Amygdala (tissue), 56 donors: ENCODE results near the gene SETX.
"Not testable (repeated sequence)": the region's sequence is repeated elsewhere in the genome, so short reads cannot be mapped to it uniquely, and the experiment has no call there.

Experiments
- DNase-seq, 56 donors: peaks; one replicate each; lab custom pipeline; 2025; lab: John Stamatoyannopoulos, UW

Gene SETX

DNA sequence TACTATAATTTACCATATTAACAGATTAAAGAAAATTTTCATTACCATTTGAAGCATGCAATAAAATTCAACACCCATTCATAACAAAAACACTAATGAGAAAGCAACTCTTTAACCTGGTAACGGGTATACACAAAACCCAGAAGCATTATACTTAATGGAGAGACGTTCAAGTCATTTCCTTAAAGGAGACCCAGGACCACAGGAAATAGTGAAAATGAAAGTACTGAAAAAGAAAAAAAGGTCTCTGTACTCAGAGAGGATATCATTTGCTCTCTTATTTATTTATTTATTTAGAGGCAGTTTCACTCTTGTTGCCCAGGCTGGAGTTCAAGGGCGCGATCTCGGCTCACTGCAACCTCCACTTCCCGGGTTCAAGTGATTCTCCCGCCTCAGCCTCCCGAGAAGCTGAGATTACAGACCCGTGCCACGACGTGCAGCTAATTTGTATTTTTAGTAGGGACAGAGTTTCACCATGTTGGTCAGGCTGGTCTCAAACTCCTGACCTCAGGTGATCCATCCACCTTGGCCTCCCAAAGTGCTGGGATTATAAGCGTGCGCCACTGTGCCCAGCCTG, 61.6 kb downstream of the SETX start:
- no peak for DNase-seq

DNA sequence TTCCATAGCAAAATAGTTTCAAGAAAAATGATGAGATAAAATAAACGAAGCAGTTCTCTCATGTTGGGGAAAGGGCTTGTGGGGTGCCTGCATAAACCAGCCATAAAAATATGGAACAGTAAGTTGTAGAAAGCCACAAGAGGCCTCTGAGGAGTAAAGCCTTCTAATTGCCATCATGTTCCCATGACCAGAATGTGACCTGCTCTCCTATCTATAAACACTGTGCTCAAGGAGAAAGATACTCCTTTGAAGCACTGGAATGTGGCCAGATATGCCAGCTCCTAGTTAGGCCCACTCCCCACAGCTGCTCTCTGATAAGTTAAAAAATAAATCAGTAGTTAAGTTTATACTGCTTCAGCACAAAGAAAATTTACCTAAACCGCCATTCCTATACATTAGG, 65.8 kb downstream of the SETX start:
- no peak for DNase-seq

DNA sequence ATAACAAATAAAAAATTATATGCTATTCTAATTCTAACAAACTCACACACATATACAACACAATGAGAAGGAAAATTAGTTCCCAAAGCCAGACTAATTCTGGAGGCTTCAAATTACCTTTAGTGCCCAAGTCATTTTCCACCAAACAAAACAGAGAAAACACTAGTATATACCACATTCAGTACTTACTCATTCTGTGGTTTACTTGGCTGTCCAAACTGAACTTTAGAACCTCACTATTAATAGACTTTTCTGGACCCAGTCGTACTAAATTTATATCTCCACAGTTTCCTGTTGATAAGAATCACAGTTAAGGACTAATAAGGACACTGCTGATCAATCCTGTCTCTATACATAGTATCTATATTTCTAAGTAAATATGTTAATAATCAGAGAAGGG, 66.4 kb downstream of the SETX start:
- no peak for DNase-seq

DNA sequence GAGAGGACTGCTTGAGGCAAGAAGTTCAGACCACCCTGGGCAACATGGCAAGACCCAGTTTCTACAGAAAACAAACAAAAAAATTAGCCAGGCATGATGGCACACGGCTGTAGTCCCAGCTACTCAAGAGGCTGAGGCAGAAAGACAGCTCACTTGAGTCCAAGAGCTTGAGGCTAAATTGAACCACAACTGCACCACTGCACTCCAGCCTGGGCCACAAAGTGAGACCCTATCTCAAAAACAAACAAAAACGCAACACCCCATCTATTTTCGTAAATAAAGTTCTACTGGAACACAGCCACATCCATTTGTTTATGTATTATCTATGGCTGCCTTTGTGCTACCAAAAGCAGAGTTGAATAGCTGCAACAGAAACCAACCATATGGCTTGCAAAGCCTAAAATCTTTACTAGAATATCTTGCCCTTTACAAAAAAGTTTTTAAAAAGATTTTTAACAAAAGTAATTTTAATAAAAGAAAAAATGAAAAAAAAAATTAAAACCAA, 67.5 kb downstream of the SETX start:
- no peak for DNase-seq

DNA sequence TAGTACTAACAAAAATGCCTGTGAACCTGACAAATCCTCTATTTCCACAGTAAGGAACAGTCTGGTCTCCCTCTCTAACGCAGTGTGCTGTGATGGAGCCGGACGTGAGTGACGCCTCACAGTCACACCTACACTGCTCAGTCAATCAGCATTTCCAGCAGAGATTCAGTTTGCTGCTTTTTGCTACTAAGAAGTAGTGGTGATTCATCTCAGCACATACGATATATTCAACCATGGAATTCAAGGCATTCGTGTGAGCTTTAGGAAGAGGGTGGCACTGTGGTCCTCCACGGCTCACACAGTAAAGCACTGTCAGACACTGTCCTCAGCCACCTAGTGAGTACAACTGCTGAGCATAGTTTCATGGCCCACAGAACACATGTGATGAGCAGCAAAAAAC, 70.9 kb downstream of the SETX start:
- DNase-seq = peak in 4 of 56 donors; percentile 2 to 11 (median 6)

DNA sequence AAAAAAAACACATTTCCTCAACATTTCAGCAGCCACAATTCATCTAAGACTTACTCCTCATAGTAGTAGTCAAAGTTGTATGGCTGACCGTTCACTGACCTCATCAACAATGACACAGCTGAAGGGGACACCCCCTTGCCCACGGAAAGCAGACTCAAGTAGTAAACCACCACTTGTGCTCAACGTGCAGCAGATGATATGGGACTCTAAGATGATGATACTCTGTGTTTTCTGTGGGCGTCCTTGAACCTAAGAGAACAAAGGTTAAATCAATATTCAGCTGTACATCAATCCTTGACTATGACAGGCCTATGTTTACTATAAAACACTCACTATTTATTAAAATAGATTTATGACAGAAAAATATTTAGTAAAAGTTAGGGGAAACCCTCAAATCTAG, 71.6 kb downstream of the SETX start:
- no peak for DNase-seq

DNA sequence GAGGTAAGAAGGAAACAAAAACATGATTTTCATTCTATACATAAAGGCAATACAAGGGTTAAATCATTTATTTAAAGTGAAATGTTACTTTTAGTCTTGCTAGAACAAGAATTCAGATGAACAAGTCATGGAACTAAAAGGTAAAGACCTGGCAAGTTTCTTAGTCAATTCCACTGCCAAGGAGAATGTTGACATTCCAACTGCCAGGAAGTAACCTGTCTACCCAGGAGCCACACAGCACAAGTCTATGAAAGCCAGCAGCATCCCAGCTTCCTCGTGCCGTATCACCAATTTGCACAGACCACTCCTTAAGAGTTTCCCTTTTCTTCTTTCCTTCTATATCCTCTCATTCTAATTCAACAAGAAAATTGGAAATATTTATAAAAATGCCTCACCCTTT, 79.9 kb downstream of the SETX start:
- DNase-seq = no peak

DNA sequence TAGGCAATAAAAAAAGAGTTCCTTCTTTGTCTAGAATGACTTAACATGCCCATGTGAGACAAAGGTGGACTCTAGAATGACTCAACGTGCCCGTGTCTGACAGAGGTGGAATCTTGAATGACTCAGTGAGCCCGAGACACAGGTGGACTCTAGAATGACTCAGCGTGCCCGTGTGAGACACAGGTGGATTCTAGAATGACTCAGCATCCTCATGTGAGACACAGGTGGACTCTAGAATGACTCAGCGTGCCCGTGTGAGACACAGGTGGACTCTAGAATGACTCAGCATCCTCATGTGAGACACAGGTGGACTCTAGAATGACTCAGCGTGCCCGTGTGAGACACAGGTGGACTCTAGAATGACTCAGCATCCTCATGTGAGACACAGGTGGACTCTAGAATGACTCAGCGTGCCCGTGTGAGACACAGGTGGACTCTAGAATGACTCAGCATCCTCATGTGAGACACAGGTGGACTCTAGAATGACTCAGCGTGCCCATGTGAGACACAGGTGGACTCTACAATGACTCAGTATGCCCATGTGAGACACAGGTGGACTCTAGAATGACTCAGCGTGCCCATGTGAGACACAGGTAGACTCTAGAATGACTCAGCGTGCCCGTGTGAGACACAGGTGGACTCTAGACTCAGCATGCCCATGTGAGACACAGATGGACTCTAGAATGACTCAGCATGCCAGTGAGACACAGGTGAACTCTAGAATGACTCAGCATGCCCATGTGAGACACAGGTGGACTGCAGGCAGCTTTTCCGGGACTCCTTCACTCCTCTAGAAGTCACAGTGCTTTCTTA, 84.9 kb downstream of the SETX start:
- DNase-seq = not testable (repeated sequence)

DNA sequence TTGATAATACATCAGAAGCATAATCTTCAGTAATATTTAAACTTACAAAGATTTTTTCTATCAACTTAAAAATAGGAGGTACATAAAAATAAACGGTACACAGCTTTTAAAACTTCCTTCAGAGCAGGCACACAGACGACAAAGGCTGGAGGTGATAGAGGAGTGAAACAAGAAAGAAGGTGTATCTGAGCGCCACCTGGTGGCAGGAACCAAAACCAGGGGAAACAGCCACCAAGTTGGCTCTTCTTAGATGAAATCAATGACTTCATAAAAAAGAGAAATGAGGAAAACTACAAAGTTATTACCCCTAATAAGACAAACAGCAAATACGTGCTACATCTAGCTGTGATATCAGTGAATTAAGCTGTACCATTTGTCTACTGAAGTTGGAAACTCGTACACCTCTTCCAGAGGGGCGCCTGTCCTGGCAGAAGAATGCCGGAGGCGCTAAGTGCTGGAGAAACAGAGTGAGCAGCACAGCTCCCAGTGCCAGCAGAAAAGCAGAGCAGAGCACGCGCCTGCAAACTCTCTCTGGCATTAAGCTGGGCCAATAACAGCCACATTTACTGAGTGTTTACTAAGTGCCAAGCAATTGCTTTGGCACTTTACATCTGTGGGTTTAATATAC, 85.9 kb downstream of the SETX start:
- peak in 33 of 56 donors; percentile 7 to 87 (median 31) for DNase-seq

DNA sequence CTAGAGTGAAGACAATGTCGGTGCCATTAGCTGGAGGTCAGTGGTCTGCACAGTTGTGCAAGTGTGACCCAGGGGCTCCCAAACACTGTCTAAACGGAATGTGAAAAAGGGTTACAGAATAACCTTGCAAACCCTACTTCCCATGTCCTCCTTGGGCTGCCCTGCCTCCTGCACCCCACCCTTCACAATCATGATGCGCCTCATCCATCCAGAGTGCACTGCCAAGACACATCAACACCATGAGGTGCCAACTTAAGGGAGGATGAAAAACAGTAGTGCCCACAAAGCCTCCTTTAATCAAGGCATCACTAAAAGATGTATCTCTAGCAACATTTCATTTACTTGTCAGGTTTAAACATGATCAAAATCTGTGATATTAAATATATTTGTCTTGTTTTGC, 87.1 kb downstream of the SETX start:
- no peak for DNase-seq

DNA sequence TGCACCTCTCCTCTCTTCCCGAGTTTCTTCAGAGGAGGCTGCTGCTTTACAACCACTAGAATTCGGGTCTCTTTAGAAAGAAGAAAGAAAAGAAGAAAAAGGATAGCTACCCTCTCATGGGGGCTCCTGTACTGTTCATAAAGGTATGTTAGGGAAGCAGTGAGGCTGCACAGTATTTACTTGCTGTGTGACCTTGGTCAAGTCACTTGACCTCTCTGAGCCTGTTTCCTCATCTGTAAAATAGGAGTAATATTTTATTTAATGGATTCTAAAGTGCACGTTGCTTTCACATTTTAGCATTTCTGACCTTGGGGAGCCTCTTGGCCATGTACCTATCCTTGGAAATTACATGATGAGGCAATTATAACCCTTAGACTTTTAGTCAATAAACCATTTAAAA, 88.8 kb downstream of the SETX start:
- DNase-seq = no peak

DNA sequence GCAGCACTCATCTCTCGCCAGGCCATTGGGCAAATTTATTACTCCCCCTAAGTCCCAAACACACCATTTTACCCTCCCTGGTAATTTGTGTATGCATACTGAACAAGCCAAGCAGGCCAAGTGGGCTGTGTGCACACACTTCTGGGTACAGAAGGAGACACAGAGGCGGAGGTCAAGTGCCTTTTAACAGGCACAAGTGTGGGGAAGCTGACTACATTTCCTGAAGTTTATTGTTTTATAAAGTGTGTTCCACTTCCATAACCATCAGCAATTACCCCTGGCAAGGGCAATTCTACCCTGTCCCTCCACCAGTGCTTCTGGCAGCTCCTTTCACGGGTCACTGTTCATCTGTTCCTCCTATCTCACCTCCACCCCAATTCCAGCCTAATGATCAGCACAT, 93.9 kb downstream of the SETX start:
- no peak for DNase-seq

DNA sequence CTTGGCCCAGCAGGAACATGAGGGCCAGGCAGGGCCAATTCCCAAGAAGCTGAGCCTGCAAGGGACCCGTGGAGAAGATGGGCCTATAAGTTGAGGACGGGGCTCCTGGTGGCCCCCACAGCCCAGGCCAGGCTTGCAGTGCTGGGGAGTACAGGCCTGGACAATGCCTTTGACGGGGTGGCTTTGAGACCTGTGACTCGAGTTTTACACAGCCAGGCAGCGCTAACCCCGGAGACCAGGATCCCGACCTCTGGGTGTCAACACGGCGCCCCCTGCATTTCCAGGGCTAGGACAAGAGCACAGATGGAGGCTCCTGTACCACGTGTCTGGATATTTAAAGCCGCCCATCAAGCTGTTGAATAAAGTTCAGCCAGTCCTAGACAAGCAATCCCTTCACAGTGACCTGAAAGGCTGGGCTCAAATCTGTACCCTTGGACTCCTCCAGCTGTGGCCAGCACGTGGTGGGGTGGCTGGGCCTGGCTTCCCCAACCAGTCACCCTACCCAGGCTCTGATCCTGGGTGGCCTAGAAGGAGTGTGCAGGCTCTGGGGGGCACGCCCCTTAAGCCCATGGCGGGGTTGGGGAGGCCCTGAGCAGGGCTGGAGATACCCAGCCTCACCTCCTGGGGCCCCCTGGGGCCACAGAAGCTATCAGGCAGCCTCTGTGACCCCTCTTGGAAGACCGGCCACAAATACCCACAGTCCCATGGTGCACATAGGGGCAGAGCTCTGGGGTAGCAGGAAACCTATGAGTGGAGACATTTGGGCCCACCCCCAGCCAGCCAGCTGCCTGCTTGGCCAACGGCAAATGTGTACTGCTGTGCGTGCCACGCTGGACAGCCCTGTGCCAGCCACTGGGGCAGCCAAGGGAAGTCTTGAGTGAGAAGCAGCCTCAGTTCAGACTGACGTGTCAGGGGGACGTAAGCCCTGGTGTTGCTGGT, 104.2 kb downstream of the SETX start:
- no peak for DNase-seq

DNA sequence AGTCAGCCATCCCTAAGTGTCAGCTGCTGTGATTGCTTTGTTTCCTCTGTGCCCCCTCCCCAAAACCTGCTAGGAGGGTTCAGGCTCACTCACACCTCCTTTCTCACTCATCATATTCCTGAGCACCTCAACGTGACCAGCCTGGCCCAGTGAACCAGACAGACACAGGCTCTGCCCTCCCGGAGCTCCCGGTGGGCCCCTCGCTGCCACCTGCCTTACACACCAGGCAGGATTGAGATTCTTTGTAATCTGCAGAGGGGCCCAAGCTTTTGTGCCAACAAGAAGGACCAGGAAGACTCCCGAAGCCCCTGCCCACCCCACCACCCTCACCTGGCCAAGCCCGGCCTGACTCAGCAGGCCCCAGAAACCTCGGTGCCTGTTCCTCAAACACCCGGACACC, 105.1 kb downstream of the SETX start:
- no peak for DNase-seq

DNA sequence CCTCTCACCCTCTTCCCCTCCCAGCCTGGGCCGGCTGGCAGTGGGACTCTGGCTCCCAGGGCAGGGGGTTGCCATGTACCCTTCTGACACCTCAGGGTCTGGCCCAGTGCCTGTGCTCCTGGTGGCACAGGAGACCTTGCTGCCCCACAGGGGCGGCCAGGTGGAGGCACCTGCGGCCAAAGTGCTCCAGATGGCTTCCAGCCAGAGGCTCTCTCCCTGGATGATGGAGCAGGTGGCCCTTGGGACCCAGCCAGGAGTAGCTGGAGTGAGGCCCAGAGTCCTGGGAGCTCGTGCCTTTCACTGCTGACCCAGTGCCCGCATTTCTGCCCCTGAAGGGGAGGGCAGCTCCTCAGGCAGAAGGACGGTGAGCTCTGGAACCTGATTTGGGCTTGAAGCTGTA, 105.7 kb downstream of the SETX start:
- DNase-seq = no peak

DNA sequence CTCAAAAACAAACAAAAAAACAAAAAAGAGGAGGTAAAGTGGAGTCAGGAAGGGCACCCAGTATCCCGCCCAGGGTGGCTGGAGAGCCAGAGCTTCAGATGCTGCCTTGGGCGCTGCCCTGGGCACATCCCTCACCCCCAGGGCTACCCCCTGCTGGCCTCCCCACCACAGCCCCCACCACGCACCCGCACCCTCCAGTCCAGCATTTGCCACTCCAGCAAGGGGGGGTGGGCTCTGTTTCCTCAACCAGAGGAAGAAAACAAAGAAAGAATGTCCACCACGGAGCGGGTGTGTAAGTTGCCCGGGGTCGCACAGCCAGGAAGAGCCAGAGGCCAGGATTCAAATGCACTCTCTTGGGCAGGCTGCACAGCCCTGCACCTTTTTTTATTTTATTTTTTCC, 106.8 kb downstream of the SETX start:
- no peak for DNase-seq

DNA sequence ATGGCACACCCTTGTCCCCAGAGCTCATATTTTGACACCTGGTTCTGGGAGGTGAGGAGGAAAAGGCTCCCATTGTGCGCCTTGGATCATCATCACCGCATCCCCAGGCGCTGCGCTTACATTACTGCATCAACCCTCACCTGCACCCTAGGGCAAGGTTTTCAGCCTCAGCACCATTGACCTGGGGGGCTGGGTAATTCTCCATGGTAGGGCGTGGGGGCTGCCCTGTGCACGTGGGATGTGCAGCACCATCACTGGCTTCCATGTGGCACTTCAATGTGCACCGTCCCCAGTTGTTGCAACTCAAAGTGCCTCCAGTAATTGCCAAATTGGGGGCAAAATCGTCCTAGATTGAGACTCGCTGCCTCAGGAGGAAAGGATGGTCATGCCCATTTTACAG, 109.3 kb downstream of the SETX start:
- DNase-seq = no peak

DNA sequence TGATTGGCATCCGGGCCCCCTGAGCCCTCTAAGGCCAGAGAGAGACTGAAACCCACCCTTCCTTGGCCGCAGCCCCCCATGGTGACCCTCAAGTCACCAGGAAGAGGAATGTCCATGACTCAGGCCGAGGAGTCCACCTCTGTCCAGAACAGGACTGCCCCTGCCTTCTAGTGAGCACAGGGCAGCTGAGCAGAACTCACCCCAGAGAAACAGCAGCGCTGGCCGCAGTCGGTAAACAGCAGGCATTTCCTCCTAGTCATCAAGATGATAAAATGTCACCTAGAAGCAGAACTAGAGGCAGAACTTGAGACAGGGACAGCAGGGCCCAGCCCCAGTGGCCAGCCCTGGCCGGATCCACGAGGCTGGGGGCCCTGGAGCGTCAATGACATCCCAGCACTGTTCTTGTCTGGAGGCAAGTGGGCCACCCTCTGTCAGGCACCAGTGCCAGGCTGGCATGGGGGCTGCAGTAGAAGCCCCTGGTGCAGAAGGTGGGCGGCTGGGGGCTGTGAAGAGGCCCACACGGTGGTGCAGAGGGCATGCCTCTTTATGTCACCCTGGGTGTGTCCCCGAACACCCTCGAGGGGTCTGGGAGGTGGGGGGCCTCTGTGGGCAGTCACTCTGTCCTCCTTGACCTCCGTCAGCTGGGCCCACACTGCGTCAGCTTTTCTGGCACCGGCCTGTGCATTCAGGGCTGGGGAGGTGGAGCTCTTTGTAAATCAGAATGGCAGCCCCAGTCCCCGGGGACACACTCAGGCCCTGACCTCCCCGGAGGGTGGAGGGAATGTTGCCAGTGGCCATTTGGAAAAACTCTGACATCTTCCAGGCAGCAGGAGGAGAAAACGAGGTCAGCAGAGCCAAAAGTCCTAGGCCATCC, 110.0 kb downstream of the SETX start:
- peak in 1 of 56 donors; percentile 27 for DNase-seq
